GM21447 (cell line): ENCODE data around the gene TOPBP1.

Experiments used
- ATAC-seq: cut with Tn5 transposase; IDR thresholded peaks from one replicate; pipeline ENCODE4 v1.9.1; 2021; ENCODE audit not compliant: unreplicated experiment

The TOPBP1 gene

DNA sequence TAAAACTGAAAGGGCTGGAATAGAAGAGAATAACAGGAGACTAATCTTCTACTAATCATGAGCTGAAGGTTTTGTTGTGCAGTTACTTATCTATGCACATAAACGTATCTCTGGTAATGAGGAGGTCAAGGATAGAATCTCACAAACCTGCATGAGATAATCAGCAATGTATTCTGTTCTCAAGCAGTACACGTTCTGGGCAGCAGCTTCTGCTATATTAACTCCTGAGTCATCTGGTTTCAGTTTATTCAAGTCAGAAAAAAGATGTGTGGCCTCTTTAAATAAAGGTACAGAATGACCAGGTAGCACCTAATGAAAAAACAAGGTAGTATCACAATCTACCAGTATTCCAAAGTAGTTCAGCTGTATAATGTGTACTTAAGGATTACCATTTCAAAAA, 53.4 kb downstream of the TOPBP1 start:
- no peak for ATAC-seq

DNA sequence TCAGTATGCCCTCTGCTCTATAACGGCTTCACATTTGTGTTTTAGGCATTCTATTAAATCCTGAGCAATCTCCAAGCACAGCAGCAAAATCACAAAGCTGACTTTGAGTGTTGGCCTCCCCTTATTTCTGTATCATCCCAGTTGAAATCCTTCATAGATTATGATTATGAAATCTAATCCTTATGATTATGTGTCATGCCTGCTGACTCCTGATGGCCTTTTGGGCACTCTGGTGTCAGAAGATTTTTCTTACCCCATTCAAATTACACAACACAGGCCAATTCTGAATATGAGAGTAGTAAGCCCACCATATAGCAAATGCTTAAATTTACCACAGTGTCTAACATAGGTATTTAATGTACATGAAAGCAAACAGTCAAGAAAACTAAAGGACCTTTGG, 53.9 kb downstream of the TOPBP1 start:
- ATAC-seq: no peak

- ATAC-seq: no peak
Measured at GRCh38 chr3:133606902-133607301, 54.8 kb downstream of the TOPBP1 start.

DNA sequence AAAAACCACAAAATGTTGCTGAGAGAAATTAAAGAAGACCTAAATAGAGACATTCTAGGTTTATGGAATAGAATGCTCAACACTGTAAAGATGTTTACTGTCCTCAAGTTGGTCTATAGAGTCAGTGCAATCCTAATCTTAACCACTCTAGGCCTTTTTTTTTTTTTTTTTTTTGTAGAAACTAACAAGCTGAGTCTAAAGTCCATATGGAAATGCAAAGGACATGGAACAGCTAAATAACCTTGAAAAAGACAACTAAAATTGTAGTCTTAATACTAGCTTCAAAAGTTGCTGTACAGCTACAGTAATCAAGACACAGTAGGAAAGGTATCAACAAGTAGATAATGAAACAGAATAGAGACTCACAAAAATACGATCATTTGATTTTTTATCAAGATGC, 55.4 kb downstream of the TOPBP1 start:
- no peak for ATAC-seq

GRCh38 chr3:133600572-133601081, 61.1 kb downstream of the TOPBP1 start:
- no peak for ATAC-seq

DNA sequence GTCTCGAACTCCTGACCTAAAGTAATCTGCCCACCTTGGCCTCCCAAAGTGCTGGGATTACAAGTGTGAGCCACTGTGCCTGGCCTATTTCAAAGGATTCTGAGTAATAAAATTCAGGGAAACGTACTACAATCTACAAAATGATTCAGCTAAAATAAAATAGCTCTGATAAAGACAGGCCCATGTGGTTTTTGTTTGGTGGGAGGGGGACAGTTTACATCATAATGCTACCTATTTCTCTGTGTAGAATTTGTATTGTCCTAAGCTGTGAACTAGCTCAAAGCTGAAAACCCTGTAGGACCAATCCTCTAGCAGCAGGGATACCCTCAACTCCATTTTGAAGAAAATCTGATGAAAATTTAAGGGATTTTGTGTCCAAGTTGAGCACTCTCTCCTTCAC, 62.5 kb downstream of the TOPBP1 start:
- no peak for ATAC-seq

DNA sequence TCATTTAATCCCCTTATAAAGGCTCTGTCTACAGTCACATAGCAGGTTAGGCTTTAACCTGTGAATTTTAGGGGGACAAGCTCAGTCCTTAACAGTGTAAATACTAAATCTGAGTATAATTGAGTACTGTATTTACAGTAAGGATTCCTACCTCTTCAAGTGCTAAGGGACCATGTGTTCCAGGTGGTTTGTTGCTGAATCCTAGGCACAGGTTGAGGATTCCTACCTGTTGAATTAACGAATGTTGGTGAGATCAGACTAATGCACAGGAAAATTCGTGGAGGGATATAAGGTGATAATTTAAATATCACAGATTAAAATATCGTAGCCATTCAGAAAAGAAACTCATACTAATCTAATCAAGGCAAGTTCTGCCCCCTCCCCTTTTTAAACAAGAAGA, 63.3 kb downstream of the TOPBP1 start:
- ATAC-seq: no peak

DNA sequence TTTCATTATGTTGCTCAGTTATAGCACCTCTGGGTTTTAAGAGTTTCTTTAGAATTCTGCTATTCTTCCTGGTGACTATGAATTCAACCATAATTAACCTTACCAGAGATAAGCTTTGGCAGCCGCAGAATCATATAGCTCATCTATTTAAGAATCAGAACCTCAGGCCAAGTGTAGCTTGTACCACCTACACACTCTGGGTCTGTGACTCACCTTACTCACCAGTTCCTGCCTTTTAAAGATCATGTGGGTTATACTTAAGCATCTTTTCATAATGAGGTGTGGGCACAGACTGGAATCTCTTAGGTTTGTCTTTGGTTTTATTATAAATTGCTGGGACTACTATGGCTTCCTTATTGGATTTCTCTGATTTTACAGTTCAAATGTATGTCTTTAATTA, 66.4 kb downstream of the TOPBP1 start:
- no peak for ATAC-seq

- ATAC-seq: no peak
Measured at GRCh38 chr3:133593243-133593642, 68.5 kb downstream of the TOPBP1 start.

- ATAC-seq: no peak
Measured at GRCh38 chr3:133592843-133593242, 68.9 kb downstream of the TOPBP1 start.

- no peak for ATAC-seq
Measured at GRCh38 chr3:133591271-133591742, 70.4 kb downstream of the TOPBP1 start.

DNA sequence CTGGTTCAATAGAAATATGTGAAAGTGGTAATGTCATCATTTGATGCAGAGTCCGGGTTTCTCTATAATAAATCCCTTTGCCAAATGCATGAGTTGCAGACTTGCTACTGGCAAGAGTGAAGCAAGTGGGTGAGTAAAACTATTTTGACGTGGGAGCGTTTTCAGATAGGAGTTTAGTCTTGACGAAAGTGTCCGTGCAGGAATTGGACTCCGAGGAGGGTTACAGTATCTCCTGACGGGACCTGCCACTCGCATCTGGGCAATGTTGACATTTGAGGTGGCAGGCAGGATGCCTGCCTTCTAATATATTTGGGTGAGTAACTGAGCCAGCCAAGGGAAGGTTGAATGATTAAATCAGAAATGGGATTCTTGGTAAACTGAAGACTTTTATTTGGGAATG, 72.2 kb downstream of the TOPBP1 start:
- ATAC-seq: no peak

DNA sequence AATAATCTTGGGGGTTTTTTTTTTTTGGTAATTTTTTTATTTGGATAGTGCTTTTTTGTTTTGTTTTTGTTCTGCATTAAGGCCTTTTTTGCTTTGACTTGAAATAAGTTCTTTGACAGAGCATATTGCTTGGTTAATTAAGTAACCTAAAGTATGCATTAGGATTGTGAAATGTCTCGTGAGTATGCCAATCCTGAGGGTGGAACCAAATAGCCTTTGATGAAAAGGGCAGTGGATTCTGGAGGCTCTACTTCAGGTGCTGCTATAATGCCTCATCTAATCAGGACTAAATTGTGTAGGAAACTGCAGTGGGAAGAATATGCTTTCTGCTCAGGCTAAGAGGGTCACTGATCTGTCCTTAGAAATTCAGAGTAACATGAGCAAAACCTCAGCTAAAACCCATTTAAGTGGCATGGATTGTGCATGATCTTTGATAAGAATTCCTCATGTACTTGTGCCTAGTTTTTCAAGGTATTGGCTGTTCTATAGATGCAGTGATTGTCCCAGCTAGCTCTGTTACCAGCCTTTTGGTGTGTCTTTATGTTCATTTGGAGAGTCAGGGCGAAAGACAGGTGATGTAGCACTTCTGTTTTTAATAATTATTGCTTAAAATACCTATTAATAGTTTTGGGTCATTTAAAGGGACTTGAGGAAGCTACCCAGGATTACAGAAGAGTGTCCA, 72.8 kb downstream of the TOPBP1 start:
- ATAC-seq: no peak

GRCh38 chr3:133588035-133588434, 73.7 kb downstream of the TOPBP1 start:
- ATAC-seq: no peak

DNA sequence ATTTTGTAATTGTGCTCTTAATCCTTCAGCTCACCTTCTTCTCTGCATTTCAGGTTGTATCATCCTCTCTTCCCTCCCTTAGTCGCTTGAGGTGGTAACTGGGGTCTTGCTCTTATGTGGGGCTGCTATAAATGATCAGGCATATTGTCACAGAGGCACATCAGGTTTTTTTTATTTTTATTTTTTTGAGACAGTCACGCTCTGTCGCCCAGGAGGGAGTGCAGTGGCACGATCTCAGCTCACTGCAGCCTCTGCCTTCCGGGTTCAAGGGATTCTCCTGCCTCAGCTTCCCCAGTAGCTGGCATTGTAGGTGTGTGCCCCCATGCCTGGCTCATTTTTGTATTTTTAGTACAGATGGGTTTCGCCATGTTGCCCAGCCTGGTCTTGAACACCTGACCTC, 78.3 kb downstream of the TOPBP1 start:
- ATAC-seq: no peak

- ATAC-seq: no peak
Measured at GRCh38 chr3:133578548-133579191, 83.1 kb downstream of the TOPBP1 start.

DNA sequence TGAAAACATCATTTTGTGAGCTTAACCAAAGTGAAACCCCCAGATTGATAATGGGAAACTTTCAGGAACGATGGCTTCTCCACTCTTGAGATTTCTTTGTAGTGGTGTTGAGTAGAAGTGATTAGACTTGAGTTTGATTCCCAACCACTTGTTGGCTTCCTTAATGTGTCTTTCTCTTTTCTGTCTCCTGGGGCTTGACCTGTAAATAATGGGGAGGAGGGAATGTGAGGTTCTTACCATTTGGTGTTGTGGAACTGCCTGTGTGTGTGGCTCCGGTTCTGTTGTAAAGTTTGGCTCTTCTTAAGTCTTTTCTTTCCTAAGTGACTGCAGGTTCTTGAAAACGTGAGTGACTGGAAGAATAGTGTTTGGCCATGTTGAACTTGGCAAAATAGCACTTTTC, 85.6 kb downstream of the TOPBP1 start:
- no peak for ATAC-seq

GRCh38 chr3:133575086-133575485, 86.7 kb downstream of the TOPBP1 start:
- no peak for ATAC-seq

GRCh38 chr3:133574260-133574881, 87.4 kb downstream of the TOPBP1 start:
- peak; percentile 27 for ATAC-seq

DNA sequence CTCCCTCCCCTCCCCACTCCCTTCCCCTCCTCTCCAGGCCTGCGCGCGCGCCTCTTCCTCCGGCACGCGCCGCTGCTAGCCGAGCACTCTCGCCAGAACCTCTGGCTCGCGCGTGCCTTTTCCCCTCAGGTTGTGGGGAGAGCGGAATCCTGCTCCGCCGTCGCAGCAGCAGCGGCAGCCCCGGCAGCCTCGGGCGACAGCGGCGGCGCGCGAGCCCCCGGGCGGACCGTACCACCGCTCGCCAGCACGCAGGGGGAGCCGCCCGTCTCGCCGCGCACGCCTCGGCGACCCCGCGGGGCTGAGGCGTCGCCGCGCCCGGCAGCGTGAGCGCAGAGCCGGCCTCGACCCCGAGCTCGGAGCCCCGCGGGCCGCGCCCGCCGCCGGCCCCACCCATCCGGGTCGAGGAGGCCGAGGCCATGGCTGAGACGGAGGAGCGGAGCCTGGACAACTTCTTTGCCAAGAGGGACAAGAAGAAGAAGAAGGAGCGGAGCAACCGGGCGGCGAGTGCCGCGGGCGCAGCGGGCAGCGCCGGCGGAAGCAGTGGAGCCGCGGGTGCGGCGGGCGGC, 88.0 kb downstream of the TOPBP1 start, which contains the start of gene CDV3:
CDV3 (plus strand) TSS at position 58 of the 566 bp plus-strand sequence; CDS start at position 417, 359 bp downstream.
- ATAC-seq: peak; percentile 14

DNA sequence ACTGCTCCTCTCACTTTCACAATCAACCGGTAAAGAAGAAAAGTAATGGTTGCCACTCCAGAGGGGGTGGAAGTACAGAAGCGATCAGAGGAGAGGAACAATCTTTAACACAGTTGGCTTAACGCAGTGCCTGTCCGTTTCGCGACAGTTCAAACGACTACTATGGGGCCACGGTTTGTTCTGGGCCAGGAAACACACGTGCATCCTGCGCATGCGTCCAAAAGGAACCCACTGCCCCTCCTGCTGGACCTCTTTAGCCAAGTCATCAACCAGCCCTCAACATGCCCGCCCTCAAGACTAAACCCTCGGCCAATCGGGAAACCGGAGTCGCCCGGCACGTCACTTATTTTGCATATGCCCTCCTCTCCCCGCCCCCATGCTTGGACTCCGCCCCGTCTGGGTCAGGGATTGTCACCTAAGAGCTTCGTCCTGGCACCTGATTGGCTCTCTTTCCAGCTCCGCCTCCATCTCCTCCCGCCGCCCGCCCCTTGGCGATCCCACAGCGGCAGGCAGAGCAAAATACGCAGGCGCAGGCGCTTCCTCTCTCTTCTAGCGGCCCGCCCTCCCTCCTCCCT, 88.6 kb downstream of the TOPBP1 start:
- peak; percentile 75 for ATAC-seq
